IMR-90 (cell line): ENCODE measurements around the gene ITPR3. TPM values are rescaled to one million over a fixed set of nuclear protein-coding genes. Genes with fewer than 3 reads are reported as not detected.

Experiments used
- ATAC-seq: fragments of 200-7000 bp; cut with Tn5 transposase; 2 replicates; pipeline ENCODE4 v1.9.1; 2020; ENCODE audit warnings: low read depth, mild to moderate bottlenecking, moderate library complexity
- BruUV-seq: library from RNA; stranded (reverse); fragments of 400-500 nt; replicated peaks from 2 replicates; lab custom pipeline; 2021; lab: Mats Ljungman, UMichigan
- CTCF ChIA-PET: fragments of 300-600 bp; formaldehyde crosslinking; extraction: SDS; loops from one replicate; lab custom pipeline; 2021; ENCODE audit warnings: antibody characterized with exemption; lab: Yijun Ruan, JAX
- POLR2A ChIA-PET: fragments of 300-600 bp; sonication (Branson Sonifier 250); formaldehyde crosslinking; loops from one replicate; lab custom pipeline; 2022; ENCODE audit warnings: antibody characterized with exemption; ENCODE audit not compliant: unreplicated experiment; lab: Charles Lee
- DNase-seq: peaks from one replicate; pipeline ENCODE4 v3.0.0; 2013
- H2AFZ ChIP-seq: replicated peaks from 2 replicates; pipeline ENCODE3; 2013; ENCODE audit warnings: low read length, mild to moderate bottlenecking; ENCODE audit not compliant: poor library complexity
- H2AK5ac ChIP-seq: 2 replicates; pipeline ENCODE4 v1.6.1; 2013; ENCODE audit warnings: low read depth, low read length, inconsistent platforms
- H2AK9ac ChIP-seq: replicated peaks from 2 replicates; pipeline ENCODE3; 2013; ENCODE audit warnings: mild to moderate bottlenecking, low read depth, low read length, moderate library complexity; ENCODE audit not compliant: poor library complexity
- H2BK120ac ChIP-seq: 2 replicates; pipeline ENCODE4 v1.6.1; 2013; ENCODE audit warnings: low read depth, low read length, inconsistent platforms
- H2BK15ac ChIP-seq: 3 replicates; pipeline ENCODE4 v1.6.1; 2013; ENCODE audit warnings: low read depth, low read length, inconsistent platforms
- H2BK20ac ChIP-seq: 2 replicates; pipeline ENCODE4 v1.6.1; 2013; ENCODE audit warnings: low read depth, mild to moderate bottlenecking, inconsistent platforms, low read length, moderate library complexity
- H2BK5ac ChIP-seq: 2 replicates; pipeline ENCODE4 v1.6.1; 2013; ENCODE audit warnings: mild to moderate bottlenecking, low read depth, low read length, inconsistent platforms; ENCODE audit not compliant: poor library complexity, severe bottlenecking
- H3K14ac ChIP-seq: replicated peaks from 2 replicates; pipeline ENCODE4 v1.6.1; 2013; ENCODE audit warnings: low read depth, low read length, inconsistent platforms
- H3K18ac ChIP-seq: 2 replicates; pipeline ENCODE4 v1.6.1; 2013; ENCODE audit warnings: low read depth, low read length, control low read depth
- H3K23ac ChIP-seq: 2 replicates; pipeline ENCODE4 v1.6.1; 2013; ENCODE audit warnings: low read depth, low read length, inconsistent platforms
- H3K27ac ChIP-seq: 2 replicates; pipeline ENCODE4 v1.5.1; 2013; ENCODE audit warnings: mild to moderate bottlenecking, control low read depth, low read length; ENCODE audit not compliant: insufficient read depth
- H3K27me3 ChIP-seq: 2 replicates; pipeline ENCODE4 v1.6.1; 2013; ENCODE audit warnings: low read length; ENCODE audit not compliant: control insufficient read depth, insufficient read depth
- H3K36me3 ChIP-seq: 2 replicates; pipeline ENCODE4 v1.6.1; 2013; ENCODE audit warnings: low read length, mixed read lengths; ENCODE audit not compliant: control insufficient read depth, insufficient read depth
- H3K4ac ChIP-seq: 2 replicates; pipeline ENCODE4 v1.6.1; 2013; ENCODE audit warnings: low read depth, low read length, inconsistent platforms
- H3K4me1 ChIP-seq: 2 replicates; pipeline ENCODE4 v1.6.1; 2013; ENCODE audit warnings: low read length, mixed read lengths; ENCODE audit not compliant: control insufficient read depth, insufficient read depth
- H3K4me2 ChIP-seq: 2 replicates; pipeline ENCODE4 v1.6.1; 2013; ENCODE audit warnings: low read depth, mild to moderate bottlenecking, control low read depth, low read length, moderate library complexity
- H3K4me3 ChIP-seq: 2 replicates; pipeline ENCODE4 v1.5.1; 2013; ENCODE audit warnings: low read depth, mild to moderate bottlenecking, control low read depth, low read length, moderate library complexity; ENCODE audit not compliant: insufficient read depth
- H3K56ac ChIP-seq: 2 replicates; pipeline ENCODE4 v1.6.1; 2013; ENCODE audit warnings: low read length, inconsistent platforms; ENCODE audit not compliant: insufficient read depth; ENCODE audit errors: extremely low read depth
- H3K79me1 ChIP-seq, 2 experiments: 2 replicates each; pipeline ENCODE4 v1.6.1; 2013; ENCODE audit warnings: low read length in 2 of 2, inconsistent platforms in 1 of 2, low read depth in 1 of 2
- H3K9ac ChIP-seq: 2 replicates; pipeline ENCODE4 v1.6.1; 2013; ENCODE audit warnings: low read depth, low read length, control low read depth
- H3K9me1 ChIP-seq: 2 replicates; pipeline ENCODE4 v1.6.1; 2013; ENCODE audit warnings: low read length, inconsistent platforms; ENCODE audit not compliant: insufficient read depth
- H3K9me3 ChIP-seq: 2 replicates; pipeline ENCODE4 v1.6.1; 2013; ENCODE audit warnings: low read length; ENCODE audit not compliant: control insufficient read depth, insufficient read depth
- H4K20me1 ChIP-seq: 2 replicates; pipeline ENCODE4 v1.6.1; 2013; ENCODE audit warnings: low read length, inconsistent platforms; ENCODE audit not compliant: insufficient read depth
- H4K5ac ChIP-seq: 2 replicates; pipeline ENCODE4 v1.6.1; 2013; ENCODE audit warnings: mild to moderate bottlenecking, low read depth, low read length, control low read depth
- H4K8ac ChIP-seq, 2 experiments: 2 replicates each; pipeline ENCODE4 v1.6.1; 2013; ENCODE audit warnings: low read depth in 2 of 2, low read length in 2 of 2, control low read depth in 1 of 2, inconsistent platforms in 1 of 2
- H4K91ac ChIP-seq: 2 replicates; pipeline ENCODE4 v1.6.1; 2013; ENCODE audit warnings: low read depth, low read length, inconsistent platforms; ENCODE audit not compliant: insufficient read depth
- FOS ChIP-seq: fragments of 150-350 bp; IDR thresholded peaks from 2 replicates; pipeline ENCODE4 v1.6.1; 2016; ENCODE audit warnings: low read depth, low read length
- MAFK ChIP-seq: IDR thresholded peaks from 2 replicates; pipeline ENCODE4 v1.6.1; 2012; ENCODE audit warnings: low read depth, low read length, improper control_type of control experiment
- MXI1 ChIP-seq: IDR thresholded peaks from 2 replicates; pipeline ENCODE4 v1.6.1; 2012; ENCODE audit warnings: low read depth, mild to moderate bottlenecking, low read length, moderate library complexity, borderline replicate concordance
- NFE2L2 ChIP-seq: fragments of 150-350 bp; IDR thresholded peaks from 2 replicates; pipeline ENCODE4 v1.6.1; 2016; ENCODE audit warnings: low read depth, mild to moderate bottlenecking, low read length
- POLR2A ChIP-seq: IDR thresholded peaks from 2 replicates; pipeline ENCODE4 v1.6.1; 2012; ENCODE audit warnings: mild to moderate bottlenecking, low read depth, low read length
- RAD21 ChIP-seq: IDR thresholded peaks from 2 replicates; pipeline ENCODE4 v1.6.1; 2012; ENCODE audit warnings: low read length, improper control_type of control experiment
- USF2 ChIP-seq: fragments of 150-350 bp; IDR thresholded peaks from 2 replicates; pipeline ENCODE4 v1.6.1; 2017; ENCODE audit warnings: mild to moderate bottlenecking, antibody characterized with exemption, low read length, low read depth
- WGBS, 2 experiments: methylation state at CpG; one replicate each; pipeline versions ENCODE4 v1.1.5 to v1.1.7; 2013; ENCODE audit warnings: missing lambda C conversion rate in 2 of 2; ENCODE audit not compliant: insufficient read length in 1 of 2; ENCODE audit errors: extremely low coverage in 2 of 2; 5-methylcytosine and 5-hydroxymethylcytosine counted together
- dilution Hi-C: fragments of 300-500 bp; cut with HindIII; formaldehyde crosslinking; loops from one replicate; pipeline ENCODE4 v1.14.3; 2018; ENCODE audit warnings: low sequenced_read_pairs; ENCODE audit not compliant: unreplicated experiment
- in situ Hi-C: fragments of 300-500 bp; cut with MboI; formaldehyde crosslinking; loops from 3 replicates; pipeline ENCODE4 v1.14.3; 2019; ENCODE audit warnings: low sequenced_read_pairs, inconsistent platforms, mixed read lengths
- intact Hi-C: fragments of 100-400 bp; cut with micrococcal nuclease; formaldehyde crosslinking; loops from 2 replicates; pipeline ENCODE4 v1.10.0; 2022
- polyA plus RNA-seq, 3 experiments: library from polyadenylated mRNA; depleted of rRNA; stranded (reverse); fragments of >200 nt; gene quantifications; 2 replicates each; pipeline ENCODE4 v1.2.3, GENCODE V29; 2012; ENCODE audit warnings: low replicate concordance in 1 of 3
- total RNA-seq: library from RNA; depleted of rRNA; stranded (reverse); fragments of >200 nt; gene quantifications from 2 replicates; pipeline ENCODE4 v1.2.3, GENCODE V29; 2012
- TF ChIP-seq, protein P1 (sequence below): conservative IDR thresholded peaks from 2 replicates; pipeline ENCODE4 v1.5.1; 2012; ENCODE audit warnings: mild to moderate bottlenecking, low read depth, low read length, improper control_type of control experiment

Gene ITPR3
- total and polyA plus RNA-seq, 2 of the 4 experiments (the other 2 are of a cell fraction): 1.6 to 3.7 TPM

DNA sequence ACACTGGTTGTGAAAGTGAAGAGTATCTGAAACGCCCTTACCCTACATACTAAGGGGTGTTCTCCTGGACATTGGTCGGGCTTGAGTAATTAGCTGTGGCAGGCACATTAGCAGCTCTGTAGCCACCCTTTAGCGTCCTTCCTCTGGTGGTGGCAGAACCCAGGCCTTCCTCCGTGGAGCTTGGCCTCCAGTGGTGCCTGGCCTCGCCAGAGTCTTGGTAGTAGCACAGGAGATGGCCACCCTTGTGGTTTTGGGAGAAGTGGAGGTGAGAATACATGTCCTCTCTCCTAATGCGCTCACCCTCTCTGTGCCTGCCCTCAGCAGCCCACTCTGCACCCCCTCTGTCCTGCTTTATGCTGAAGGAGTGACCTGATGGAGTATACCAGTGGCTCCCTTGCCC, 107.9 kb downstream of the ITPR3 start:
- H2BK5ac ChIP-seq: no peak overlapping the region
- H3K23ac ChIP-seq: no peak overlapping the region
- no peak overlapping the region for H3K9ac ChIP-seq
- no peak overlapping the region for H4K8ac ChIP-seq
- CTCF ChIA-PET: no interaction called here
- intact Hi-C loops (no loop called here), in situ Hi-C loops (no loop called here), dilution Hi-C loops (no loop called here)
- H4K5ac ChIP-seq: no peak overlapping the region
- H3K9me3 ChIP-seq: no peaks in the 10 kb centered on the region
- POLR2A ChIA-PET: no interaction called here
- H2AFZ ChIP-seq: no peak overlapping the region
- peaks cover 26% of the 10 kb centered on the region for H3K27me3 ChIP-seq
- no peak overlapping the region for H3K56ac ChIP-seq
- H3K4me2 ChIP-seq: no peak overlapping the region
- no peak overlapping the region for H3K27ac ChIP-seq
- no peak overlapping the region for H3K14ac ChIP-seq
- H2BK15ac ChIP-seq: no peak overlapping the region
- H3K4me1 ChIP-seq: no peaks in the 10 kb centered on the region
- no peak overlapping the region for H4K91ac ChIP-seq
- H2AK5ac ChIP-seq: no peak overlapping the region
- H2AK9ac ChIP-seq: no peak overlapping the region
- H3K4me3 ChIP-seq: no peak overlapping the region
- ATAC-seq (no peak), DNase-seq (no peak)
- no peaks in the 10 kb centered on the region for H3K9me1 ChIP-seq
- H4K20me1 ChIP-seq: no peaks in the 10 kb centered on the region
- no peaks in the 10 kb centered on the region for H3K79me1 ChIP-seq
- TF ChIP-seq MXI1: no peak
- no peak for TF ChIP-seq FOS
- no peak for TF ChIP-seq MAFK
- no peak for TF ChIP-seq USF2
- TF ChIP-seq POLR2A: no peak
- TF ChIP-seq RAD21: no peak
- TF ChIP-seq, protein P1, sequence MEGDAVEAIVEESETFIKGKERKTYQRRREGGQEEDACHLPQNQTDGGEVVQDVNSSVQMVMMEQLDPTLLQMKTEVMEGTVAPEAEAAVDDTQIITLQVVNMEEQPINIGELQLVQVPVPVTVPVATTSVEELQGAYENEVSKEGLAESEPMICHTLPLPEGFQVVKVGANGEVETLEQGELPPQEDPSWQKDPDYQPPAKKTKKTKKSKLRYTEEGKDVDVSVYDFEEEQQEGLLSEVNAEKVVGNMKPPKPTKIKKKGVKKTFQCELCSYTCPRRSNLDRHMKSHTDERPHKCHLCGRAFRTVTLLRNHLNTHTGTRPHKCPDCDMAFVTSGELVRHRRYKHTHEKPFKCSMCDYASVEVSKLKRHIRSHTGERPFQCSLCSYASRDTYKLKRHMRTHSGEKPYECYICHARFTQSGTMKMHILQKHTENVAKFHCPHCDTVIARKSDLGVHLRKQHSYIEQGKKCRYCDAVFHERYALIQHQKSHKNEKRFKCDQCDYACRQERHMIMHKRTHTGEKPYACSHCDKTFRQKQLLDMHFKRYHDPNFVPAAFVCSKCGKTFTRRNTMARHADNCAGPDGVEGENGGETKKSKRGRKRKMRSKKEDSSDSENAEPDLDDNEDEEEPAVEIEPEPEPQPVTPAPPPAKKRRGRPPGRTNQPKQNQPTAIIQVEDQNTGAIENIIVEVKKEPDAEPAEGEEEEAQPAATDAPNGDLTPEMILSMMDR: no peak
- TF ChIP-seq NFE2L2: no peak
- no peaks in the 10 kb centered on the region for H3K36me3 ChIP-seq
- H2BK120ac ChIP-seq: no peak overlapping the region
- H3K18ac ChIP-seq: no peak overlapping the region
- no TSS peak for BruUV-seq
- H2BK20ac ChIP-seq: no peak overlapping the region
- H3K4ac ChIP-seq: no peak overlapping the region
- no CpG with 5 or more reads among the region's 6 CpGs for WGBS, 2 experiments
